ENCODE measurements around the gene VPS11.

Gene VPS11

DNA sequence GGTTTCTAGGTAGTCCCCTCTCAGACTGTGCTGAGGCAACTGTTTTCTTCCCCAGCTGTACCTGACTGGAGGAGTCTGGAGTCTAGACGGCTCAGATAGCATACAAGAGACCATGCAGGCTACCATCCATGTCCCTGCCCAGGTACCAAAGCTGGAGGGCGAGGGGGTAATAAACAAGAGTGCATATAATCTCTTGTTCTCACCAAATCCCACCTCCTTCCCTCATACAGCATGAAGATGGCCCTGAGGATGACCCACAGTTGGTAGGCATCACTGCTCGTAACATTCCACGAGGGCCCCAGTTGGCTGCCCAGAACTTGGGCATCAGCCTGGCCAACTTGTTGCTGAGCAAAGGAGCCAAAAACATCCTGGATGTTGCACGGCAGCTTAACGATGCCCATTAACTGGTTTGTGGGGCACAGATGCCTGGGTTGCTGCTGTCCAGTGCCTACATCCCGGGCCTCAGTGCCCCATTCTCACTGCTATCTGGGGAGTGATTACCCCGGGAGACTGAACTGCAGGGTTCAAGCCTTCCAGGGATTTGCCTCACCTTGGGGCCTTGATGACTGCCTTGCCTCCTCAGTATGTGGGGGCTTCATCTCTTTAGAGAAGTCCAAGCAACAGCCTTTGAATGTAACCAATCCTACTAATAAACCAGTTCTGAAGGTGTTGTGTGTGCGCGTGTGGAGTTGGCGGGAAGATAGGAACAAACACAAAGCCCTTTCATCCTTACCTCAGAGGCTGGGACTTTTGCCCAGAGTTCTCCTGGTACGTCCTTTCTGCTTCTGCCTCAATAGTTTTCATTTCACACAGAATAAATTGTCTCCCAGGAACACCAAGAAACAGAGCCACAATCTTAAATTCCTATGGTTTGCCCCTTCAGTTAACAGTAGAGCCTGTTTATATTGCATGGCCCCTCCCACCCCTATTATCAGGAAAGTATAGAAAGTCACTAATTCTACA, 25.5 kb downstream of the VPS11 start:
- Histone ChIP-seq H3K4me1 (ENCODE audit: insufficient read depth, insufficient read length) (peaks cover 3% of the 10 kb centered on the region), H3K36me3 (ENCODE audit: insufficient read depth, insufficient read length, low read length) (peaks cover 78% of the 10 kb centered on the region), H3K9me3 (ENCODE audit: insufficient read depth, low read length) (peaks cover 6% of the 10 kb centered on the region; the same call in 1 of the 2 replicates), H3K27me3 (ENCODE audit: insufficient read depth, insufficient read length) (no peaks in the 10 kb centered on the region), H3K4me3 (ENCODE audit: insufficient read length, low read depth) (peak overlapping the region; percentile 95), H3K9ac (ENCODE audit: insufficient read length, low read depth) (peak overlapping the region; percentile 94)
- TF ChIP-seq ZNF274 (IDR thresholded peaks at IDR 0.05; ENCODE audit: low read depth, low read length) = no peak
- no peak for TF ChIP-seq YY1 (IDR thresholded peaks at IDR 0.05; ENCODE audit: insufficient read depth, insufficient read length)
- TF ChIP-seq SUZ12 (IDR thresholded peaks at IDR 0.05; ENCODE audit: extremely low read depth, insufficient read depth, insufficient read length) = no peak
- DNase-seq (ENCODE audit: low read depth, low spot score) = no peak

GRCh38 chr11:119093942-119094815, 26.6 kb downstream of the VPS11 start:
- peaks cover 76% of the 10 kb centered on the region for H3K36me3 ChIP-seq (ENCODE audit: insufficient read depth, insufficient read length, low read length)
- TF ChIP-seq ZNF274 (IDR thresholded peaks at IDR 0.05; ENCODE audit: low read depth, low read length) (no peak), YY1 (IDR thresholded peaks at IDR 0.05; ENCODE audit: insufficient read depth, insufficient read length) (no peak), SUZ12 (IDR thresholded peaks at IDR 0.05; ENCODE audit: extremely low read depth, insufficient read depth, insufficient read length) (no peak)
- H3K4me3 ChIP-seq (ENCODE audit: insufficient read length, low read depth) = peak overlapping the region; percentile 95
- peaks cover 6% of the 10 kb centered on the region; the same call in 1 of the 2 replicates for H3K9me3 ChIP-seq (ENCODE audit: insufficient read depth, low read length)
- no peaks in the 10 kb centered on the region for H3K27me3 ChIP-seq (ENCODE audit: insufficient read depth, insufficient read length)
- no peak for DNase-seq (ENCODE audit: low read depth, low spot score)
- peaks cover 3% of the 10 kb centered on the region for H3K4me1 ChIP-seq (ENCODE audit: insufficient read depth, insufficient read length)
- H3K9ac ChIP-seq (ENCODE audit: insufficient read length, low read depth) = peak overlapping the region; percentile 94

- peaks cover 6% of the 10 kb centered on the region; the same call in 1 of the 2 replicates for H3K9me3 ChIP-seq (ENCODE audit: insufficient read depth, low read length)
- peaks cover 71% of the 10 kb centered on the region for H3K36me3 ChIP-seq (ENCODE audit: insufficient read depth, insufficient read length, low read length)
- DNase-seq (ENCODE audit: low read depth, low spot score) = peak; percentile 56
- H3K4me3 ChIP-seq (ENCODE audit: insufficient read length, low read depth) = peak overlapping the region; percentile 95
- peaks cover 3% of the 10 kb centered on the region for H3K4me1 ChIP-seq (ENCODE audit: insufficient read depth, insufficient read length)
- H3K27me3 ChIP-seq (ENCODE audit: insufficient read depth, insufficient read length) = no peaks in the 10 kb centered on the region
- peak overlapping the region; percentile 94 for H3K9ac ChIP-seq (ENCODE audit: insufficient read length, low read depth)
- no peak for TF ChIP-seq ZNF274 (IDR thresholded peaks at IDR 0.05; ENCODE audit: low read depth, low read length)
- TF ChIP-seq SUZ12 (IDR thresholded peaks at IDR 0.05; ENCODE audit: extremely low read depth, insufficient read depth, insufficient read length) = no peak
- TF ChIP-seq YY1 (IDR thresholded peaks at IDR 0.05; ENCODE audit: insufficient read depth, insufficient read length) = no peak
Measured at GRCh38 chr11:119094816-119095065, 27.1 kb downstream of the VPS11 start.

GRCh38 chr11:119095066-119095880, 27.7 kb downstream of the VPS11 start:
- H3K4me1 ChIP-seq (ENCODE audit: insufficient read depth, insufficient read length) = peaks cover 5% of the 10 kb centered on the region
- H3K4me3 ChIP-seq (ENCODE audit: insufficient read length, low read depth) = peak overlapping the region; percentile 95
- no peaks in the 10 kb centered on the region for H3K27me3 ChIP-seq (ENCODE audit: insufficient read depth, insufficient read length)
- DNase-seq (ENCODE audit: low read depth, low spot score) = peak; percentile 98
- H3K9ac ChIP-seq (ENCODE audit: insufficient read length, low read depth) = peak overlapping the region; percentile 94
- peaks cover 66% of the 10 kb centered on the region for H3K36me3 ChIP-seq (ENCODE audit: insufficient read depth, insufficient read length, low read length)
- TF ChIP-seq ZNF274 (IDR thresholded peaks at IDR 0.05; ENCODE audit: low read depth, low read length) (no peak), YY1 (IDR thresholded peaks at IDR 0.05; ENCODE audit: insufficient read depth, insufficient read length) (no peak), SUZ12 (IDR thresholded peaks at IDR 0.05; ENCODE audit: extremely low read depth, insufficient read depth, insufficient read length) (no peak)
- H3K9me3 ChIP-seq (ENCODE audit: insufficient read depth, low read length) = peaks cover 6% of the 10 kb centered on the region; the same call in 1 of the 2 replicates

DNA sequence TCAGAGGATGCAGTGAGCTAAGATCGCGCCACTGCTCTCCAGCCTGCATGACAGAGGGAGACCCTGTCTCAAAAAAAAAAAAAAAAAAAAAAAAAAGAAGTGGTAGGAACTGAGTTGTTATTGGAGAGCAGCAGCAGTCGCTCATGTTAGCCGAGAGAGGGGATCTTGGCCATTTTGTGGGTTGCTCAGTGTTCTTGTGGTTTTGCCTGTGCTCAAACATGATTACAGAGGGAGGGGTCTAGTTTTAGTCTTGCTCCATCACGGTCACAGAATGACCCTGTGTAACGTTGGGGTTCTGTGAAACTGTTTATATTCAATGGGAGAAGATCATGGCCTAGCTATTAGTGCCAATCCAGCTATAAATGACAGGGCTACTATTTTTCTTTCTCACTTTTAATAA, 32.1 kb downstream of the VPS11 start:
- H3K9me3 ChIP-seq (ENCODE audit: insufficient read depth, low read length) = peaks cover 6% of the 10 kb centered on the region; the same call in 1 of the 2 replicates
- H3K36me3 ChIP-seq (ENCODE audit: insufficient read depth, insufficient read length, low read length) = peaks cover 34% of the 10 kb centered on the region
- TF ChIP-seq YY1 (IDR thresholded peaks at IDR 0.05; ENCODE audit: insufficient read depth, insufficient read length) (no peak), ZNF274 (IDR thresholded peaks at IDR 0.05; ENCODE audit: low read depth, low read length) (no peak), SUZ12 (IDR thresholded peaks at IDR 0.05; ENCODE audit: extremely low read depth, insufficient read depth, insufficient read length) (no peak)
- no peak for DNase-seq (ENCODE audit: low read depth, low spot score)
- no peaks in the 10 kb centered on the region for H3K27me3 ChIP-seq (ENCODE audit: insufficient read depth, insufficient read length)
- H3K9ac ChIP-seq (ENCODE audit: insufficient read length, low read depth) = no peak overlapping the region
- no peak overlapping the region for H3K4me3 ChIP-seq (ENCODE audit: insufficient read length, low read depth)
- H3K4me1 ChIP-seq (ENCODE audit: insufficient read depth, insufficient read length) = peaks cover 10% of the 10 kb centered on the region

GRCh38 chr11:119100246-119100970, 32.8 kb downstream of the VPS11 start:
- Histone ChIP-seq H3K4me1 (ENCODE audit: insufficient read depth, insufficient read length) (peaks cover 10% of the 10 kb centered on the region), H3K9me3 (ENCODE audit: insufficient read depth, low read length) (peaks cover 6% of the 10 kb centered on the region; the same call in 1 of the 2 replicates), H3K4me3 (ENCODE audit: insufficient read length, low read depth) (peak overlapping the region; percentile 78), H3K36me3 (ENCODE audit: insufficient read depth, insufficient read length, low read length) (peaks cover 34% of the 10 kb centered on the region), H3K27me3 (ENCODE audit: insufficient read depth, insufficient read length) (no peaks in the 10 kb centered on the region), H3K9ac (ENCODE audit: insufficient read length, low read depth) (peak overlapping the region; percentile 92)
- DNase-seq (ENCODE audit: low read depth, low spot score) = no peak
- TF ChIP-seq ZNF274 (IDR thresholded peaks at IDR 0.05; ENCODE audit: low read depth, low read length) (no peak), YY1 (IDR thresholded peaks at IDR 0.05; ENCODE audit: insufficient read depth, insufficient read length) (no peak), SUZ12 (IDR thresholded peaks at IDR 0.05; ENCODE audit: extremely low read depth, insufficient read depth, insufficient read length) (no peak)
